ENCODE measurements around the gene DHRS13. TPM values are rescaled to one million over a fixed set of nuclear protein-coding genes. Genes with fewer than 3 reads are reported as not detected.

DHRS13 gene
- polyA plus RNA-seq, 3 donors, result 3.7 to 4.5 (median 3.8) TPM

DNA sequence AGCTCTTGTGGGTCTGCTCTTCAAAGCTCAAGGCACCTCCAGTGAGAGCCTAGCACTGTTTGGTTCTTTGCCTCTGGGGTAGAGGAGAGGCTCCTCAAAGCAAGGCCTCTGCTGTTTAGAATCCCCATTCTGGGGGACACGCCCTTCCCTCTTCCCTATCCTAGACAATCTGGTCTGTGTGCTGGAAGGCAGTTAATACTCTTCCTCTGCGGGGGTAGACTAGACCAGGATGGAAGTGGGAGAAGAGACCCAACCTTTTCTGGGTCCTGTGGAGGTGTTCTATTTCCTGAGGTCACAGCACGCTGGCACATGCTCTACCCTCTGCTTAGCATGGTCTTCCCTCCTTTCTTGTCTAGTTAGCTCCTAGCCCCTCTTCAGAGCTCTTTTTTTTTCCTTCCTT, 40.3 kb downstream of the DHRS13 start:
- Histone ChIP-seq H3K79me2 (ENCODE audit: insufficient read depth, low read length) (no peaks in the 10 kb centered on the region), H3K4me1 (ENCODE audit: control insufficient read depth in 1 of 2, insufficient read depth in 2 of 2, low read length in 2 of 2) (peaks cover 3 to 9% of the 10 kb centered on the region in 2 donors), H3K9ac (ENCODE audit: insufficient read depth, low read length, poor library complexity, severe bottlenecking) (no peak overlapping the region), H3K4me2 (replicated peaks; ENCODE audit: extremely low read depth, low read length, poor library complexity, severe bottlenecking) (no peak overlapping the region), H3K36me3 (replicated peaks in 1 of 2; ENCODE audit: control insufficient read depth in 1 of 2, insufficient read depth in 2 of 2, low read length in 2 of 2) (peaks cover 29 to 36% of the 10 kb centered on the region in 2 donors), H2AFZ (ENCODE audit: insufficient read depth, low read depth, low read length, poor library complexity, severe bottlenecking) (no peak overlapping the region), H4K20me1 (ENCODE audit: insufficient read depth, low read length) (no peaks in the 10 kb centered on the region), H3K4me3 (replicated peaks in 1 of 3; ENCODE audit: low read depth in 2 of 3, low read length in 3 of 3) (no peak overlapping the region), H3K27ac (ENCODE audit: low read depth in 1 of 2, low read length in 2 of 2) (no peak overlapping the region), H3K27me3 (ENCODE audit: control insufficient read depth in 2 of 2, insufficient read depth in 2 of 2, low read length in 2 of 2) (no peaks in the 10 kb centered on the region), H3K9me3 (replicated peaks in 1 of 2; ENCODE audit: control insufficient read depth in 1 of 2, insufficient read depth in 1 of 2, low read length in 2 of 2) (no peaks in the 10 kb centered on the region)
- peak overlapping the region in 3 of 7 donors; percentile 20 to 81 (median 33) for H3K27ac Mint-ChIP-seq
- no peaks in the 10 kb centered on the region for H3K9me3 Mint-ChIP-seq
- H3K36me3 Mint-ChIP-seq, result peaks cover 28 to 41% of the 10 kb centered on the region in 2 donors
- TF ChIP-seq, protein P1, sequence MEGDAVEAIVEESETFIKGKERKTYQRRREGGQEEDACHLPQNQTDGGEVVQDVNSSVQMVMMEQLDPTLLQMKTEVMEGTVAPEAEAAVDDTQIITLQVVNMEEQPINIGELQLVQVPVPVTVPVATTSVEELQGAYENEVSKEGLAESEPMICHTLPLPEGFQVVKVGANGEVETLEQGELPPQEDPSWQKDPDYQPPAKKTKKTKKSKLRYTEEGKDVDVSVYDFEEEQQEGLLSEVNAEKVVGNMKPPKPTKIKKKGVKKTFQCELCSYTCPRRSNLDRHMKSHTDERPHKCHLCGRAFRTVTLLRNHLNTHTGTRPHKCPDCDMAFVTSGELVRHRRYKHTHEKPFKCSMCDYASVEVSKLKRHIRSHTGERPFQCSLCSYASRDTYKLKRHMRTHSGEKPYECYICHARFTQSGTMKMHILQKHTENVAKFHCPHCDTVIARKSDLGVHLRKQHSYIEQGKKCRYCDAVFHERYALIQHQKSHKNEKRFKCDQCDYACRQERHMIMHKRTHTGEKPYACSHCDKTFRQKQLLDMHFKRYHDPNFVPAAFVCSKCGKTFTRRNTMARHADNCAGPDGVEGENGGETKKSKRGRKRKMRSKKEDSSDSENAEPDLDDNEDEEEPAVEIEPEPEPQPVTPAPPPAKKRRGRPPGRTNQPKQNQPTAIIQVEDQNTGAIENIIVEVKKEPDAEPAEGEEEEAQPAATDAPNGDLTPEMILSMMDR (IDR thresholded peaks at IDR 0.05), result no peak
- H3K4me1 Mint-ChIP-seq, result peaks cover 8% of the 10 kb centered on the region
- intact Hi-C loops (cut with micrococcal nuclease), result no loop called here
- H3K4me3 Mint-ChIP-seq, result no peak overlapping the region
- no peak for DNase-seq
- peaks cover 0 to 2% (median 0%) of the 10 kb centered on the region in 3 donors for H3K27me3 Mint-ChIP-seq (ENCODE audit: low read depth in 3 of 3)
- WGBS (ENCODE audit: insufficient coverage), result no CpG with 5 or more reads among the region's 3 CpGs

DNA sequence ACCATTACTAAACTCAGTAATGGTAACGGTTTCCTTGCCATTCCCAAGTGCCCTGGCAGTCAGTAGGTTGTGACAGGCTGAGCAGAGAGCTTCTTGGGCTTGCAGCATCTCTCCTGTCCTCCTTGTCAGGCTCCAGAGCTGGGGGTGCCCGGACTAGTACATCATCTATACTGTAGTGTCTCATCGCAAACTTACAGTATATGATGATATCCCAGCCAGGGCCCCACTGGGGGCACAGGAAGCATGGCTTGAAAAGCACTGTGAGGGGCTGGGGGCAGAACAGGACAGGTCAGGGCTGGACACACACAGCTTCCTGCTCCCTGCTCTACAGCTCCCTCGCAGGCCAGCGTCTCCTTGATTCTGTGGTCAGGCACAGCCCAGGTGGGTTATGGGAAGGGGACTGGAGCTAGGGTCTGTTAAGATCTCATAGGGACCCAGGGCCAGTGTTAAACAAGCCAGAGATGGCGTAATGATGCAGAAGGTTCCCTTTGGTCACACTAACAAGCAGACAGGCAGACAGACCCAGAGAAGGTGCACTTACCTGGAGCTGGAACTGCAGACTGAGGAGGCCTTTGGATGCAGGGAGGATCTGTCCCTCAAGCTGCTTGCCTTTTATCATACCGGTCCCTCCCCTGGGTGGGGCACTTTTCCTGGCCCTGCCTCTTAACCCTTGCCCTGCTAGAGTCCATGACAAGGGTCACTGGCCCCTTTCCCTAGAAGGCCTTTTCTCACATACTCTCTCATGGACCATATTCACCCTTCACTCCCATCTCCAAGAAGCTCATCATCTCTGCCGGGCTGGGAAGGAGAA, 41.3 kb downstream of the DHRS13 start:
- no peak overlapping the region for H2AFZ ChIP-seq (ENCODE audit: insufficient read depth, low read depth, low read length, poor library complexity, severe bottlenecking)
- no peak overlapping the region for H3K4me2 ChIP-seq (replicated peaks; ENCODE audit: extremely low read depth, low read length, poor library complexity, severe bottlenecking)
- H3K9me3 Mint-ChIP-seq, result no peaks in the 10 kb centered on the region
- WGBS (ENCODE audit: insufficient coverage), result 82% methylated on average over 5 of the region's 8 CpGs
- intact Hi-C loops (cut with micrococcal nuclease), result no loop called here
- peak overlapping the region in 1 of 7 donors; percentile 50 for H3K27ac Mint-ChIP-seq
- no peak overlapping the region for H3K9ac ChIP-seq (ENCODE audit: insufficient read depth, low read length, poor library complexity, severe bottlenecking)
- H3K27ac ChIP-seq (ENCODE audit: low read depth in 1 of 2, low read length in 2 of 2), result no peak overlapping the region
- no peak overlapping the region for H3K4me3 Mint-ChIP-seq
- peaks cover 0 to 2% (median 0%) of the 10 kb centered on the region in 3 donors for H3K27me3 Mint-ChIP-seq (ENCODE audit: low read depth in 3 of 3)
- H3K79me2 ChIP-seq (ENCODE audit: insufficient read depth, low read length), result no peaks in the 10 kb centered on the region
- no peak overlapping the region for H3K4me3 ChIP-seq (replicated peaks in 1 of 3; ENCODE audit: low read depth in 2 of 3, low read length in 3 of 3)
- TF ChIP-seq, protein P1 (IDR thresholded peaks at IDR 0.05), result no peak
- H3K27me3 ChIP-seq (ENCODE audit: control insufficient read depth in 2 of 2, insufficient read depth in 2 of 2, low read length in 2 of 2), result no peaks in the 10 kb centered on the region
- H3K36me3 Mint-ChIP-seq, result peaks cover 32 to 50% of the 10 kb centered on the region in 2 donors
- H3K36me3 ChIP-seq (replicated peaks in 1 of 2; ENCODE audit: control insufficient read depth in 1 of 2, insufficient read depth in 2 of 2, low read length in 2 of 2), result peaks cover 32 to 40% of the 10 kb centered on the region in 2 donors
- H3K9me3 ChIP-seq (replicated peaks in 1 of 2; ENCODE audit: control insufficient read depth in 1 of 2, insufficient read depth in 1 of 2, low read length in 2 of 2), result no peaks in the 10 kb centered on the region
- no peaks in the 10 kb centered on the region for H4K20me1 ChIP-seq (ENCODE audit: insufficient read depth, low read length)
- DNase-seq, result no peak
- H3K4me1 Mint-ChIP-seq, result peaks cover 8% of the 10 kb centered on the region
- peaks cover 3 to 9% of the 10 kb centered on the region in 2 donors for H3K4me1 ChIP-seq (ENCODE audit: control insufficient read depth in 1 of 2, insufficient read depth in 2 of 2, low read length in 2 of 2)
